Dermis microvascular lymphatic vessel endothelial cell (primary cell): ENCODE measurements around the gene SNX33. TPM values are rescaled to one million over a fixed set of nuclear protein-coding genes. Genes with fewer than 3 reads are reported as not detected.
A peak's percentile ranks its signal among the peaks of the same experiment; 100 is the strongest.
"Not testable (repeated sequence)": the region's sequence is repeated elsewhere in the genome, so short reads cannot be mapped to it uniquely, and the experiment has no call there.

Source experiments
- DNase-seq, 2 donors: peaks; one replicate each; pipeline versions ENCODE4 v3.0.0 to v3.0.0-alpha.2; 2010; ENCODE audit warnings: low read depth in 2 of 2
- total RNA-seq: library from RNA; depleted of rRNA; stranded (reverse); fragments of >200 nt; gene quantifications from 2 replicates; pipeline ENCODE4 v1.2.1, GENCODE V29; 2014

The SNX33 gene, protein sequence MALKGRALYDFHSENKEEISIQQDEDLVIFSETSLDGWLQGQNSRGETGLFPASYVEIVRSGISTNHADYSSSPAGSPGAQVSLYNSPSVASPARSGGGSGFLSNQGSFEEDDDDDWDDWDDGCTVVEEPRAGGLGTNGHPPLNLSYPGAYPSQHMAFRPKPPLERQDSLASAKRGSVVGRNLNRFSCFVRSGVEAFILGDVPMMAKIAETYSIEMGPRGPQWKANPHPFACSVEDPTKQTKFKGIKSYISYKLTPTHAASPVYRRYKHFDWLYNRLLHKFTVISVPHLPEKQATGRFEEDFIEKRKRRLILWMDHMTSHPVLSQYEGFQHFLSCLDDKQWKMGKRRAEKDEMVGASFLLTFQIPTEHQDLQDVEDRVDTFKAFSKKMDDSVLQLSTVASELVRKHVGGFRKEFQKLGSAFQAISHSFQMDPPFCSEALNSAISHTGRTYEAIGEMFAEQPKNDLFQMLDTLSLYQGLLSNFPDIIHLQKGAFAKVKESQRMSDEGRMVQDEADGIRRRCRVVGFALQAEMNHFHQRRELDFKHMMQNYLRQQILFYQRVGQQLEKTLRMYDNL
- total RNA-seq: 8.6 and 17.2 TPM in 2 replicates

DNA sequence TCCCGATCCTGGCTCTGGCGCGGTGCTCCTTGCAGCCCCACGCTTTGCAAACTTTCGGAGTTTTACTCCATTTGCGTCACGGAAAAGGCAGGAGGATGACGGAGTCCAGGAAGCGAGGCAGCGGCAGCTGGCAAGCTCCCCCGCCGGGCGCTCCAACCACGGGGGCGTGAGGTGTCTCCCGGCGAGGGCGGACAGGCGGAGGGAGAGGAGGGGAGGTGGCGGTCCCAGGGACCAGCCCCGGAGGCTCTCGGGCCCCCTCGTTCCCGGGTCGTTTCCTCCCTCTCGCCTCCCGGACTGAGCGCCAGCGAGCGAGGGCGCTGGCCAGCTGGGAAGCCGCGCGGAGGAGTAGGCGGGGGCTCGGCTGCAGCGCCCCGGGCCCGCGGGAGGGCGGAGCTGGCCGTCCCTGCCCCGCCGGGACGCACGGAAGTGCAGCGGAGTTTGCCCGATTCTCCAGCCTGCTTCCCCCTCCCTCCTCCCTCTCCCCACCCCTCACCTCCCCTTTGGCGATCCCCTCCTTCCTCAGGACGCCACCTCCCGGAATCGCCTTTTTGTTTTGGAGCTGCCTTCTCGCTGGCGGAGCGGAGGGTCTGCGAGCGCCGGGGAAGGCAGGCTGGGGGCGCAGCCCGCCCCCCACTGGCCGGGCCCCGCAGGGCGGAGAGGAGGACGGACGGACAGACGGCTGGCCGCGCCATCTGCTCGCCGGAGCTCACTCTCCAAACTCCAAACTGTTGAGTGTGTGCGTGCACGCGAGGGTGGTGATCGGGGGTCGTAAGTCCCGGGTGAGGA lies at the start of gene SNX33:
Gene SNX33, plus strand, starts transcription at position 543 of the 786 bp plus-strand sequence. CDS start 1,191 bp downstream, outside the sequence.
- DNase-seq: peak; percentile 75 to 80

DNA sequence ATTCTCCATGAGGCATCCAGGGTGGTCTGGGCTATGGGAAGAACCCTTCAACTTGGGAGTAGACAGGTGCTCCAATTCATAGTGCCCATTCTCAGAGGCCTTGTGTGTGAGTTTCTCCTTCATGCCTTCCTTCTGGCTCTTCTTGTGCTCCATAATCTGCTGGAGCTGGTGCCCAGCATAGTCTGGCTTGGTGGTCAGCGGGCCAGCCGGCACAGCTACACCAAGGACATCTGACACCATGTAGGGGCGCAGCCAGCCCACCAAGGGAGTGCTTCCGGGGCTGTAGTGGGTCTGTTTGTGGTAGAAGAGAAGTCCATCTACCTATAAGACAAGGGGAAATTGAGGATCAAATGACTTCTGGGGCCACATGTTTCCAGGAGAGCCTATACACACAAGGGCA lies 49.4 kb upstream of the SNX33 start:
- no peak for DNase-seq

DNA sequence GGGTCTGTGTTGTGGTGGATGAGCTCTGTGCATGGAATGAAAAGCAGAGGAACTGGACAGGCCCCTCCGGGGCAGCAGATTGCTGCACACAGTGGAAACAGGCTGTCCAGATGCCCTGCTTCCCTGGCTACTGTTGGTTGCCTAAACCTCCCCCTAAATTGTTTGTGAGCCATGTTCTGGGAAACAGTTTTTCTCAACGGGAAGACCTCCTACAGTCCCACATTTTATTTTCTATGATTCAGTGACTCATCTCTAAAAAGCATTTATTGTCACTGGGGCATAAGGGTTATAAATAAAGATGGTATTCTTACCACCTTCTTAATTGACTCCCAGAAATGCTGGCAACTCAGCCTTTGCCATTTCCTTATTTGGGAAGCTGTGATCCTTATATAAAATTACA lies 48.3 kb upstream of the SNX33 start:
- DNase-seq: no peak

DNA sequence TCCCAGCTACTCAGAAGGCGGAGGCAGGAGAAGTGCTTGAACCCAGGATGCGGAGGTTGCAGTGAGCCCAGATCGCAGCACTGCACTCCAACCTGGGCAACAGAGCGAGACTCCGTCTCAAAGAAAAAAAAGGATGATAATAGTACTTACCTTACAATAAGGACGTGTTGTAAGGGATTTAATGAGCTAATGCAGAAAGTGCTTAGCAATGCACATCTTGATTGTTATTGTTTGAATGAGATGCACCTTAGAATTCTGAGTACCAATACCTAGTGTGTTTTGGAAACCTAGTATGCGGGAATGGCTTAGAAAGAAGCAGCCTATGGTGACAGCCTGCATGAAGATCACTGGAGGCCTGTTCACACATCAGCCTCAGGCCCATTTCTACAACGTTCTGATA lies 41.7 kb upstream of the SNX33 start:
- no peak for DNase-seq

DNA sequence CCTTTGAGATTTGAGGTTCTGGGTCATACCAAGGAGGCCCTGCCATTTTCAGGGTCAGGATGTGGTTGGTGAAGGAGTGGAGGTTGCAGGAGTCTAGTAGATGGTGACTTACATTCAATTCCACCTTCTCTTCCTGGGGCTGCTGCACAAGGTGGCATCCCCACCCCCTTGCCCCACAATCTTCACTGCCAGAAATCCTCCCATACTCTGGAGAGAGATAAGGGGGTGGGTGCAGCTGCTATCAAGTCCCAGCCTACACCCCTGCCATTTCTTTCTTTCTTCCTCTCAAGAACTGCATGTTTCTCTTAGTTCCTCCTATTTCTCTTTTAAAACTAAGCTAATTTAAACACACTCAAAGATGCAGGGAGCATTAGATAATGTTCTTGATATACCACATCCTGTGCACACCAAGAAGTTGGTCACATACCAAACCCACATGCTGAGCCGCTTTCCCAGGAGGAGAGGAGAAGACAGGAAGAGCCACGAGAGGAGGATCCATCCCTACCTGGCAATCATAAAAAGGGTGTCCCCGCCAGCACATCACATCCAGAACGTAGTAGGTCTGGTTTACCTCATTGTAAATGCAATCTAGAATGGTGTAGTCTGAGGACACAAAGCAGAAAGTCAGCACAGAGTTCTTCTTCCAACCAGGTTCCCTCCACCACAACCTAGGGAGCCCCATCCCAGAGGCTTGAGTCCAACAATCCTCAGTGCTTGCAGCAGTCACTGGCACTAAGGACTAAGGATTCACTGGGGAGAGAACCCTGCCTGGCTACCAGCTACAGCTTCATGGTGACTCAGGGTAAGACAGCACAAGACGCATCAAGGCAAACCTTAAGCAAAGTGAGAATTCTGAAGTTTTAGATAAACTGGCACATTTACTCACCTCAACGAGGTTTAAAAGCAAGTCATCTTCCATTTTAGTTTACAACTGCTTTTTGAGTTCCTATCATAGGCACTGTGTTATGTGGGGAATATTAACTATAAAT lies 40.7 kb upstream of the SNX33 start:
- DNase-seq: no peak

DNA sequence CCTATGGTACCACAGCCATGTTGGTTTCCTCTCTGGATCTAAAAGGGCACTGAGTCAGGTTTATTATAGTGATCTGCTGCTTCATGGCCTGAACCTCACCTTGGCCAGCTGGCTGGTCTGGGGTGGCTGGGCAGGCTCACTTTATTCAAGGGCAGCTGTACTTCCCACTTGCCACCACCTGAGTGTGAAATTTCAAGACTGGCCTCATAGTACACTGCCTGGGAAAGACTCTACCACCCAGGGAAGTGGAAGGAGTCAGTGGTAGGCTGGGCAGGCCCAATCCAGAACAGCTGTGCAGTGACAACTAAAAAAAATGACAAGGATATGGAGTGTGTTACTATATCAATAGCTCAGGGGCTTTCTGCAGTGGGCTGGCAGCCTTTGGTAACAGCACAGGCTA lies 30.9 kb upstream of the SNX33 start:
- DNase-seq: no peak

DNA sequence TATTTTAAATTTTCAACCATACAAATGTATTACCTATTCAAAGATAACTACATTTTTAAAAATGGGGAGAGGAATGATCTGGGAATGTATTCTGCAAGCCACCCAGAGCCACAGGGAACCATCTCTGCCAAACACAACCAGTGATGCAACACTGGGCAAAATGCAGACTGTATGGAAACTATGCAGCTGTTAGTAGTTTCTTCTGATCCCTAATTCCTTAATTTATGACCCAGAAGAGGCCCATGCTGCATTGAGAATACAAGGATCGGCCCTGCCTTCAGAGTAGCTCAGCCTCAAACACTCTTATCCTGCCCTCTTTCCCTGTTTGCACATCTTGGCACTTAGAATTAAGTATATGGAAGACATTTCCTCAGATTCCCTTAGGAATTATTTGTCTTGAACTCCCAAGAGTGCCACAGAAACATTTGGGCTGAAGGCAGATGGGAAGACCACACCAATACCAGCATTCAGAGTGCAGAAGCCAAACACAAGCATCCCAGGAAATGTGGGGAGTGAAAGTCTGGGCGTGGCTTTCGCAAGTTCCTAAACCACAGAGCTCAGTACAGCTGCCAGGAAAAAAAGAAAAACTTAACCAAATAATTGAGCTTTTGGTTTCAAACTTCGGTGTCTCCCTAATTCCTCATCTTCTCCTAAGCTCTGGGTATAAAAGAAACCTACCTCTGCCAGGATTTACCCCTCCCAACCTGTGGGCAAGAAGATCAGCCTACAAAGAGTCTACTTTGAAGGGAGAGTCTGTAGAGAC lies 27.5 kb upstream of the SNX33 start:
- DNase-seq: no peak

DNA sequence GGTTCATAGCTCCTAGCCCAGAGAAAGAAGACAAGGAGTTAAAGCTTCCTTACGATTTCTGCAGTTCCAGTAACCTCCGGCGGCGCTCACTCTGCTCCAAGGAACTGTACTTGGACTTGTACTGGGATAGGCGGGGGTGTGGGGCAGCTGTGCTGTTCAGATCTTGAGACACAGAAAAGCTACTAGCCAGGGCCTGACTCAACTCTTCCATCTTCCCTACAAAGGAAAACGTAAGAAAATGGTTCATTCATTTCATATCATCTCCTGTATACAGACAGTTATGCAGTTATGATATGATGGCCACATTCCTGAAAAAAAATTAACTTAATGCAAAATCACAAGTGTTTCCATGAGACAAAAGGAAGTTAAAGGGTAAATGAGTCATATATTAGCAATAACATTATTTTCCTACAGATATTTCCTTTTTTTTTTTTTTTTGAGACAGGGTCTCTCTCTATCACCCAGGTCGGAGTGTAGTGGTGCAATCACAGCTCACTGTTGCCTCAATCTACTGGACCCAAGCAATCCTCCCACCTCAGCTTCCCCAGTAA lies 26.8 kb upstream of the SNX33 start:
- DNase-seq: peak; percentile 33 to 86

DNA sequence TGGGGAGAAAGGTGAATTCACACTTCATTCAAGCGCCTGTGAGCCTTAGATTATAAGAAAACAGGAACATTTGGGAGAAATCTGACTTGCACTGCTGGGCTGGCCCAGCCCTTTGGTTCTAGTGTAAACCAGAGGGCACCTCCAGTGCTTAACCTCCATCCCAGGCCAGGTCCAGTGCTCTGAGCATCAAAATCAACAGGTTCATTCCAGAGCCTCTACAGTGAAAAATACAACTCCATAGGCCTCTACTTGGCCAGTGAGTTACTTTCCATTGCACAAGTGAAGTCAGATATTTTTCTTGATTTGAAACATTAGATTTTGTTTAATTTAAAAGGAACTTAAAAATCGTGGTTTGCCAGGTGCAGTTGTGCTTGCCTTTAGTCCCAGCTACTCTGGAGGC lies 25.2 kb upstream of the SNX33 start:
- no peak for DNase-seq

DNA sequence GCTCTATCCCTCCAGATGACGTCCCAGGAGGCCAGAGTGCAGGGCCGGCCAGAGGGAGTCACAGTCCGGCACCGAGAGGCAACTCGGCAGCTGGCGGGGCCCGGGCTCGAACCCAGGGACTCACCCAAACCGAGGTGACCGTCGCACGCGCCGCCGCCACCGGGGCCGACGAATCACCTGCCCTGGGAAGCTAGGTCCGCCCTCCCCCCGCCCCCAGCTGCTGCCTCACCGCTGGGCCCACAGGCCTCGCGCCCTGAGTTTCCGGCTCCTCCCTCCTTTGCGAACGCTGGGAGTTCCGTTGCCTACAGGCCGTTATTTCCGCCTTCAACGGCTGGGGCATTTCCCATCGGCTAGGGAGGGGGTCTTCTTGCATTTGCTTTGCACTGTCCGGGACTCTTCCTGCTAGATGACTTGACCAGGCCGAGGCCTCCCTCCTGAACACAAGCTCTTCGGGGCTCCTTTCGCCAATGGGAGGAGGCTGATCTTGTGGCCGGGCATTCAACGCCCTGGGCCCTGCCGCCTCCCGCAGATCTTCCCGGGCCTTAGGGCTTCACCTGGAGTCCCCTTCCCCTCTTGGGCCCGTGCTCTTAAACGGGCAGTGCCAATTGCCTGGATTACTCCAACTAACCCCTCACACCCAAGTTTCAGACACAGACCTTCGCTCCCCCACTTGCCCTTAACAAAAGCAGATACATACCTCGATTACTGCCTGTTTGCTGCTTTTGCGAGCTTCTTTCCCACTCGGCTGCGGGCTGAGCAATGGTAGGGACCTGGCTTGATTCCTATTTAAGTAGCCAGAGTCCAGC lies 22.0 kb upstream of the SNX33 start, which contains the start of gene SNUPN:
Gene SNUPN, minus strand, starts transcription at position 184 of the 806 bp plus-strand sequence. CDS start 4,674 bp downstream, outside the sequence.
- DNase-seq: peak; percentile 88 to 93

DNA sequence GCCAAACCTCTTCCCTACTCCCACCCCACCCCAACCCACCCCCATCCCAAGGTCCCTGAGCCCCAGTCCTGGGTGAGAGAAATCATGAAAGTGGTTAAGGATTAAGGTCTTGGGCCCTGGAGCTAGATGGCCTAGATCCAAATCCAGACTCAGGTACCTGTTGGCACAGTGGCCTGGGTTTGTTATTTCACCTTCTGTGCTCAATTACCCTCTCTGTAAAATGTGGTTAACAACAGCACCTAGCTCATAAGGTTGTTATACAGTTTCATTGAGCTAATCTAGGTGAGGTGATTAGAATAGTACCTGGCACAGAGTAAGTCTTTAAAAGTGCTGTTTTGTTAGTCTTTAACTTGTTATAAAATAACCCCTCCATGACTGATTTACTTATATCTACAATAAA lies 15.8 kb upstream of the SNX33 start:
- no peak for DNase-seq

DNA sequence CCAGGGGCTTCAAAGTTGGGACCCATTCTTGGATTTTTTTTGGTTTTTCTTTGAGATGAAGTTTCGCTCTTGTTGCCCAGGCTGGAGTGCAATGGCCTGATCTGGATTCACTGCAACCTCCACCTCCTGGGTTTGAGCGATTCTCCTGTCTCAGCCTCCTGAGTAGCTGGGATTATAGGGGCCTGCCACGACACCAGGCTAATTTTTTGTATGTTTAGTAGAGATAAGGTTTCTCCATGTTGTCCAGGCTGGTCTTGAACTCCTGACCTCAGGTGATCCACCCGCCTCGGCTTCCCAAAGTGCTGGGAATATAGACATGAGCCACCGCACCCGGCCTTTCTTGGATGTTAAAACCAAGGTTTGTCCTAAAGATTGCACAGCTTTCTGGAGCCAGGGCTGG lies 13.8 kb upstream of the SNX33 start:
- not testable (repeated sequence) for DNase-seq

DNA sequence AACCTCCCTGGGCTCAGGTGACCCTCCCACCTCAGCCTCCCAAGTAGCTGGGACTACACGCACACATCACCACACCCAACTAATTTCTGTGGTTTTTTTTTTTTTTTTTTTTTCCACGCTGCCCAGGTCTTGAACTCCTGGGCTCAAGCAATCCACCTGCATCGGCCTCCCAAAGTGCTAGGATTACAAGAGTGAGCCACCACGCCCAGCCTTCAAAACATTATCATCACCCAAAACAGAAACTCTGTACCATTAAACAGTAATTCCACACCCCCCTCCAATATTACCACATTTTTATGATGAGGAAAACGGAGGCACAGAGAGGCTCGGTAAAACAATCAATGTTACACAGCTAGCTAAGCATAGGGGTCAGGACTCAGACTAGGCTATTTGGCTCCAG lies 11.7 kb upstream of the SNX33 start:
- DNase-seq: no peak

DNA sequence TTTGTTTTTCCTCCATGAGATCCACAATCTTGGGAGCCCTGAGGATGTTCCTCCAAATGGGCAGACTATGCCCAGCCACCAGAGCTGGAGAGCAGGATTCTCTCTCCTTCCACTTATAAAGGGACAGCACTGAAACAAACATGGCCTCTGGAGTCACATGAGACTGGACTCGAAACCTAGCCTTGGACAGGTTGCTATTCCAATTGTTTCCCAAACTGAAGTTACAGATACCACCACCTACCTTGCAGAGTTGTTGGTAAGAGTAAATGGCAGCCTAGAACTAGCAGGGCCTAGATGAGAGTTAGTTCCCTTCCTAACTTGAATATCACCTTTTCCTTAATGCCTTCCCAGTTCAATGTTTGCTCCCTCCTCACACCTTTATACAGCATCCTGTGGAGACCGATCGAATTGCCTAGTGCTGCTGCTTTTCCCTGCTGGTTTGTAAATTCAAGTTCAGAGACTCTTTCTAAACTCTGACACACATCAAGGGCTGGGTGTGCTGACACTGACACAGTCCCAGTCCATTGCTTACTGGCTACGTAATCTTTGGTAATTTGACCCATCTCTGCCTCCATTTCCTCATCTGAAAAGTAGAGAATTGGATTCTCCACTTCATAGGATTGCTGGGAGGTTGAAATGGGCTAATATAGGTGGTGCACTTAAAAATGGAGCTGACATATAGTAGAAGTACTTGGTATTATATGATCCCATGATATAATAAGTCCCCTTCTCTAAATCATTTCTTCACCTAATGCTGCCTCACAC lies 10.3 kb upstream of the SNX33 start:
- DNase-seq: no peak

DNA sequence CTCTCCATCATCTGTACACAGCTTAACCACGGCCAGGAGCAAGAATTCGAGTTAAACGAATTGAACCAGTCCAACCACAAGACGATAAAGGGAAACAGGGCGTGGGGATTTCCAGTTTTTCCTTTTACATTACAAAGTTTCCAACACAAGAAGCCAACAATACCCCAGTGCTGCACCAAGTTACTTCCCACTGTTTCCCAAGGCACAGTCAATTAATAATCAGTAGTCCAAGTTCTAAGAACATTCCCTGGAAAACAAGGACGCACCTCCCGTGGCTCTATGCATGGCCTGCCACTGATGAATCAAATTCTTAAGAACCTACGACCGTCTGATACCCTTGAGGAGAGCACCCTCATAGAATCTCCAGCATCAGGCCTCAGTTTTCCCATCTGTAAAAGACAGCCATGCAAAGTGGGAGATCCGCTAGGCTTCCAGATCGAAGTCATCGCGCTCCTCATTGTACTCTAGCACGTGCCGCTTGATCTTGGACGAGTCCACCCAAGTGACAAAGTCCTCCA lies 8.5 kb upstream of the SNX33 start:
- peak in 1 of 2 donors; percentile 53 for DNase-seq

DNA sequence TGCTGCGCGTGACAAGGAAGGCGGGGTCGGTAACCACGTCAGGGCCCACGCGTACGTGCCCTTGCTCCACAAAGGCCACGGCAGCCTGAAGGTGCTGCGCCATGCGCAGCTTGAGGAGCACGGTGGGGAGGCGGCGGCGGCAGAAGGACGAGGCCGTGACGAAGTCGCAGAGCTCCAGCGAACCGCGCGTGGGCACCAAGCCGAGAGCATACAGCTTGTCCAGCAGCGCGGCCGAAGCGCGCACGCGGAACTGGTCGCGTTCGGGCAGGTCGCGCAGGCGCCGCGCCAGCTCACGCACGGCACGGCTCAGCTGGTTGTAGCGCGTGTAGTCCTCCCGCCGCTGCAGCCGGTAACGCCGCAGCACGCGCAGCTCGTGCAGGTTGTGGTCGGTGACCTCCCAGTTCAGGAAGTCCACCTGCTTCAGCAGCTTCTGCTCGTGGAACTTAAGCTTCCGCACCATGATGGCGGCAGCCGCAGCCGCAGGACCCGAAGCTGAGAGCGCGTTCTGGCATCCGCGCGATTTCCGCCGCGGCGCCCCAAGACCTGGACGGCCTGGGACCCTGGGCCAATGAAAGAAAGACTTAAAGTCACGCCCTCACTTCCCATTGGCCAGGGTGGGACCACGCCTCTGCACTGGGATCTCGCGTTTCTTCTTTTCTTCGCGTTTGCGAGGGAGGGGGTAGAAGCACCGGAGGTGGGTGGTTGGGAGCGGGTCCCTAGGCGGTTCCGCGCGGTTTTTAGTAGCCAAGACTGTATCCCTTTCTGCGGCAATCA lies 7.8 kb upstream of the SNX33 start, which contains the start of gene IMP3:
Gene IMP3, minus strand, starts transcription at position 516 of the 774 bp plus-strand sequence. Its CDS starts 56 bp downstream, at position 460.
- peak; percentile 92 to 97 for DNase-seq
